ENCODE data around the gene WDR59.
A peak's percentile ranks its signal among the peaks of the same experiment; 100 is the strongest.
"Not testable (repeated sequence)": the region's sequence is repeated elsewhere in the genome, so short reads cannot be mapped to it uniquely, and the experiment has no call there.

WDR59 gene

DNA sequence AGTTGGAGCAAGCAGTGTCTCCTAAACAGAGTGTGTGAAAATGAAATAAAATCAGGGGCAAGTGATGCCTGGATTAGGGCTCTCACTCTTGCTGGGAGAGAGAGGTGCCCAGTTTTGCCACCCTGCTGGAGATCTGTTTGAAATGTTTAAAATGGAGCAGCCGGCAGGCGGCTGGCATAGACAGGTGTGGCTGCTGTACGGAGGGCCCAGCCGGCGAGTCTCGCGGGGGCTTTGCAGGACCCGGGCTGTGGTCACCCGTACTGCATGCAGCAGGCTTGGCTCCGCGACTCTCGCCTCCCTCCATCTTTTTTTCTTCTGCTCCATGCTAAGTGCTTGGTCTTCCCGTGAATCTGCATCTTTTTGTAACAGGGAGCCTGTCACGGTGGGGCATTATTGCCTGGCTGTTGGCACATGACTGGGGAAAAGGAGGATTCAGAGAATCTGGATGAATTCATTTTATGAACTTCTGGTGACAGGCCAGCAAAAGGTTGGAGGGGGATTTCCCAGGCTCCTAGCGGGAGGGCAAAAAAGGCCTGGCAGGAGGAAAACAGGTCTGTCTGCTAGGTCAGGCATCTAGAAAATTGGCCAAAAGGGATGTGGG lies 15.7 kb upstream of the WDR59 start:
- no peak for ATAC-seq (ENCODE audit: low read depth)
- Mint-ChIP-seq H3K27me3 (peaks cover 23% of the 10 kb centered on the region), H3K27ac (no peak overlapping the region), H3K36me3 (no peaks in the 10 kb centered on the region), H3K4me3 (peak overlapping the region; percentile 81), H3K9me3 (no peaks in the 10 kb centered on the region), H3K4me1 (peaks cover 9% of the 10 kb centered on the region)
- no peak for DNase-seq (ENCODE audit: low spot score in 2 of 2)

- ATAC-seq (ENCODE audit: low read depth): peak; percentile 53
- peaks cover 9% of the 10 kb centered on the region for H3K4me1 Mint-ChIP-seq
- H3K27me3 Mint-ChIP-seq: peaks cover 23% of the 10 kb centered on the region
- no peaks in the 10 kb centered on the region for H3K36me3 Mint-ChIP-seq
- H3K4me3 Mint-ChIP-seq: peak overlapping the region; percentile 81
- DNase-seq (ENCODE audit: low spot score in 2 of 2): peak in 1 of 2 donors; percentile 51
- no peak overlapping the region for H3K27ac Mint-ChIP-seq
- H3K9me3 Mint-ChIP-seq: no peaks in the 10 kb centered on the region
Observed at GRCh38 chr16:74999609-75000480, 14.9 kb upstream of the WDR59 start.

- Mint-ChIP-seq H3K27ac (no peak overlapping the region), H3K4me1 (peaks cover 9% of the 10 kb centered on the region), H3K27me3 (peaks cover 23% of the 10 kb centered on the region), H3K9me3 (no peaks in the 10 kb centered on the region), H3K4me3 (peak overlapping the region; percentile 81), H3K36me3 (no peaks in the 10 kb centered on the region)
- peak in 1 of 2 donors; percentile 35 for DNase-seq (ENCODE audit: low spot score in 2 of 2)
- ATAC-seq (ENCODE audit: low read depth): peak; percentile 18
Observed at GRCh38 chr16:74999219-74999608, 14.3 kb upstream of the WDR59 start.

- Mint-ChIP-seq H3K36me3 (no peaks in the 10 kb centered on the region), H3K4me1 (peaks cover 9% of the 10 kb centered on the region), H3K4me3 (peak within 1 kb of the TSS; percentile 84), H3K27me3 (peaks cover 27% of the 10 kb centered on the region), H3K27ac (no peak within 1 kb of the TSS), H3K9me3 (no peaks in the 10 kb centered on the region)
- DNase-seq (ENCODE audit: low spot score in 2 of 2) (peak; percentile 65 to 71), ATAC-seq (ENCODE audit: low read depth) (peak; percentile 75)
Observed at GRCh38 chr16:74998481-74999218, 13.7 kb upstream of the WDR59 start, which contains the start of gene ZNRF1. TSS of gene ZNRF1 (plus strand) at chr16:74999024. CDS start at chr16:74999672, 648 bp downstream.

- peaks cover 9% of the 10 kb centered on the region for H3K4me1 Mint-ChIP-seq
Observed at GRCh38 chr16:74997042-74997491, 12.1 kb upstream of the WDR59 start.

GRCh38 chr16:74995986-74996385 lies 11.1 kb upstream of the WDR59 start:
- Mint-ChIP-seq H3K9me3 (no peaks in the 10 kb centered on the region), H3K27ac (no peak overlapping the region), H3K4me3 (no peak overlapping the region), H3K4me1 (peaks cover 9% of the 10 kb centered on the region), H3K27me3 (peaks cover 16% of the 10 kb centered on the region), H3K36me3 (no peaks in the 10 kb centered on the region)
- no peak for ATAC-seq (ENCODE audit: low read depth)
- DNase-seq (ENCODE audit: low spot score in 2 of 2): no peak

More at GRCh38 chr16:74997042-74997491, 12.1 kb upstream of the WDR59 start:
- DNase-seq (ENCODE audit: low spot score in 2 of 2) (no peak), ATAC-seq (ENCODE audit: low read depth) (no peak)
- H3K27ac Mint-ChIP-seq: no peak overlapping the region
- H3K9me3 Mint-ChIP-seq: no peaks in the 10 kb centered on the region
- H3K27me3 Mint-ChIP-seq: peaks cover 17% of the 10 kb centered on the region
- no peaks in the 10 kb centered on the region for H3K36me3 Mint-ChIP-seq
- H3K4me3 Mint-ChIP-seq: no peak overlapping the region

DNA sequence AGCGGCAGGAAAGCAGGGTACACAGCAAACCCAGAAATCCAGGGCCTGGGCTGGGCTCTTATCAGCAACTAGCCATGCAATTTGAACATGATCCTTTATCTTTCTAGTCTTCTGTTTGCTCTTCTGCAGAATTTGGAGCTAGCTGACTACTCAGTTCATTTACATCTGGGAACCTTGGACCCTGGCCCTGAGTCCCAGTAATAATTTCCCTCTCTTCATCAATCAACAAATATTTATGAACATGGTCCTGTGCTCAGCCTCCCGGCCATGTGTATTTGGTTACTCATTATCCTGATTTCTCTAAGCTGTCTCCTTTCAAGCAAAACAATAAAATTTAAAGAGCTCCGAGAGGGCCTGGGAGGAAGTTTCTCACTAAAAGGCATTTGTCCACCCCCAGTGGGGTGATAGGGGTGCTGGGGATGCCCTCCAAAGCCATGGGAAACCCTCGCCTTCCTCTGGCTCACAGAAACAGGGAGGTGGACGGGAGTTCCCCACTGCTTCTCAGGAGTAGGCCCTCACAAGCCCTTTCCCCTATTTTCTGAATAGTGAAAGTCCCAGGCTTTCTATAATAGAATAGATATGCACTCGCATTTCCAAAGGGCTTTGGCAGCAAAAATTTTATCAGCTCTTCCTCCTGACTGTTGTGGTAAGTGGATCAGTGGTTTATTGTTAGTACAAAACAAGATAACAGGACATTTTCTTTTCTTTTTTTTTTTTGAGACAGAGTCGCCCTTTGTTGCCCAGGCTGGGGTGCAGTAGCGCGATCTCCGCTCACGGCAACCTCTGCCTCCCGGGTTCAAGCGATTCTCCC lies 6.9 kb upstream of the WDR59 start:
- Mint-ChIP-seq H3K4me1 (no peaks in the 10 kb centered on the region), H3K4me3 (no peak overlapping the region), H3K9me3 (no peaks in the 10 kb centered on the region), H3K27ac (no peak overlapping the region), H3K36me3 (no peaks in the 10 kb centered on the region), H3K27me3 (peaks cover 10% of the 10 kb centered on the region)
- DNase-seq (ENCODE audit: low spot score in 2 of 2) (no peak), ATAC-seq (ENCODE audit: low read depth) (no peak)

DNA sequence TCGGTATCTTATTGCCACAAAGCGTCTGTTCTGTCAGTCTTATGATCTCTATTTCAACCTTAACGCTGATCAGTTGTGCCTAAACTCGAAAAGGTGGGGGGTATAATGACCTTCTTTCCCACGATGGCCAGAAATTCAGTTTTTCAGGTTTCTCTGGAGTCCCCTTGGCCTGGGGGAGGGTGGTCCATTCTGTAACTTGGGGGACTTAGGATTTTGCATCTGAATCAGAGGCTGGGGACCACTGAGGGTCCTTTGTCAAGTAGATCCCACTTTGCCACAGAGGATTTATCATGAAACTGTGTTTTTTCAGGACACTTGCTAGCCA lies 6.3 kb upstream of the WDR59 start:
- no peak overlapping the region for H3K4me3 Mint-ChIP-seq
- H3K27me3 Mint-ChIP-seq: peaks cover 8% of the 10 kb centered on the region
- no peaks in the 10 kb centered on the region for H3K9me3 Mint-ChIP-seq
- no peak overlapping the region for H3K27ac Mint-ChIP-seq
- DNase-seq (ENCODE audit: low spot score in 2 of 2) (no peak), ATAC-seq (ENCODE audit: low read depth) (no peak)
- no peaks in the 10 kb centered on the region for H3K36me3 Mint-ChIP-seq
- no peaks in the 10 kb centered on the region for H3K4me1 Mint-ChIP-seq

- no peak overlapping the region for H3K27ac Mint-ChIP-seq
- H3K9me3 Mint-ChIP-seq: no peaks in the 10 kb centered on the region
- peaks cover 6% of the 10 kb centered on the region for H3K27me3 Mint-ChIP-seq
- no peaks in the 10 kb centered on the region for H3K36me3 Mint-ChIP-seq
- H3K4me3 Mint-ChIP-seq: no peak overlapping the region
- H3K4me1 Mint-ChIP-seq: no peaks in the 10 kb centered on the region
- no peak for DNase-seq (ENCODE audit: low spot score in 2 of 2)
- no peak for ATAC-seq (ENCODE audit: low read depth)
Observed at GRCh38 chr16:74990832-74991231, 5.9 kb upstream of the WDR59 start.

DNA sequence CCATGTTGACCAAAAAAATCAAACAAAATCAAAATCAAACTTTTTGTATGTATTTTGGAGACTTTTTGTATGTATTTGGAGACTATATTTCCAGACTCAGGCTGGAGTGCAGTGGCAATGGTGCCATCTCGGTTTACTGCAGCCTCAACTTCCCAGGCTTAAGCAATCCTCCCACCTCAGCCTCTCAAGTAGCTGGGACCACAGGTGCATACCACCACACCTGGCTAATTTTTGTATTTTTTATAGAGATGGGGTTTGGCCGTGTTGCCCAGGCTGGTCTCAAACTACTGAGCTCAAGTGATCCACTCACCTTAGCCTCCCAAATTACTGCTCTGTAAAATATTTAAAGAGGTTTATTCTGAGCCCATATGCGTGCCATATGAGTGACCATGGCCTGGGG lies 4.9 kb upstream of the WDR59 start:
- H3K4me3 Mint-ChIP-seq; DNase-seq (ENCODE audit: low spot score in 2 of 2); H3K36me3 Mint-ChIP-seq; ATAC-seq (ENCODE audit: low read depth); H3K9me3 Mint-ChIP-seq; H3K27ac Mint-ChIP-seq; H3K27me3 Mint-ChIP-seq; H3K4me1 Mint-ChIP-seq: not testable (repeated sequence)

DNA sequence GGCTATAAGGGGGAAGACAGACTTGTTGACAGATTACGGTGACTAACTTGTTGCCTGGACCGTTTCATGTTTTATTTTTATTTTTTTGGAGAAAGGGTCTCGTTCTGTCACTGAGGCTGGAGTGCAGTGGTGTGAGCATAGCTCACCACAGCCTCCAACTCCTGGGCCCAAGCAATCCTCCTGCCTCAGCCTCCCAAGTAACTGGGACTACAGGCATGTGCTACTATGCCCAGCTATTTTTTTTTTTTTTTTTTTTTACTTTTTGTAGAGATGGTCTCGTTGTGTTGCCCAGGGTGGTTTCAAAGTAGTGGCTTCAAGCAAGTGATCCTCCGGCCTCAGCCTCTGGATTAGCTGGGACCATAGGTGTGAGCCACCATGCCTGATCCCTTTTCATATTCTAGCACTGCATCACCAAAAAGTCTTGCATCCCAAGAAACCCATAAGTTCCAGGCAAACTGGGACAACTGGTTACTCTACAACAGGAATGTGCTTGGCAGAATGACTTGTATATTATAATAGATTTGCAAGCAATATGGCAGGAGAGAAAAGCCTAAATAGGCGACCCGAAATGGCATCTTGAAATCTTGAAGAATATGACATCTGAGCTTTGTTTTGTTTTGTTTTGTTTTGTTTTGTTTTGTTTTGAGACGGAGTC lies 2.2 kb upstream of the WDR59 start:
- no peak overlapping the region for H3K27ac Mint-ChIP-seq
- ATAC-seq (ENCODE audit: low read depth): no peak
- H3K27me3 Mint-ChIP-seq: peaks cover 2% of the 10 kb centered on the region
- H3K9me3 Mint-ChIP-seq: no peaks in the 10 kb centered on the region
- DNase-seq (ENCODE audit: low spot score in 2 of 2): no peak
- no peaks in the 10 kb centered on the region for H3K36me3 Mint-ChIP-seq
- peaks cover 5% of the 10 kb centered on the region for H3K4me1 Mint-ChIP-seq
- no peak overlapping the region for H3K4me3 Mint-ChIP-seq

- ATAC-seq (ENCODE audit: low read depth) (no peak), DNase-seq (ENCODE audit: low spot score in 2 of 2) (no peak)
- Mint-ChIP-seq H3K4me1 (peaks cover 5% of the 10 kb centered on the region), H3K4me3 (peak overlapping the region; percentile 97), H3K9me3 (no peaks in the 10 kb centered on the region), H3K27ac (no peak overlapping the region), H3K27me3 (no peaks in the 10 kb centered on the region), H3K36me3 (no peaks in the 10 kb centered on the region)
Observed at GRCh38 chr16:74984194-74984528, 762 bp downstream of the WDR59 start.

GRCh38 chr16:74982256-74982655 lies 2.7 kb downstream of the WDR59 start:
- ATAC-seq (ENCODE audit: low read depth): no peak
- Mint-ChIP-seq H3K27me3 (no peaks in the 10 kb centered on the region), H3K36me3 (peaks cover 8% of the 10 kb centered on the region), H3K27ac (no peak overlapping the region), H3K4me3 (no peak overlapping the region), H3K9me3 (no peaks in the 10 kb centered on the region), H3K4me1 (peaks cover 5% of the 10 kb centered on the region)
- no peak for DNase-seq (ENCODE audit: low spot score in 2 of 2)
